HS-5 (cell line): ENCODE measurements around the gene IGFL3.
"Not testable (repeated sequence)": the region's sequence is repeated elsewhere in the genome, so short reads cannot be mapped to it uniquely, and the experiment has no call there.

Experiments used
- DNase-seq: peaks from one replicate; pipeline ENCODE4 v3.0.0-alpha.2; 2012; ENCODE audit warnings: low read depth

Gene IGFL3

DNA sequence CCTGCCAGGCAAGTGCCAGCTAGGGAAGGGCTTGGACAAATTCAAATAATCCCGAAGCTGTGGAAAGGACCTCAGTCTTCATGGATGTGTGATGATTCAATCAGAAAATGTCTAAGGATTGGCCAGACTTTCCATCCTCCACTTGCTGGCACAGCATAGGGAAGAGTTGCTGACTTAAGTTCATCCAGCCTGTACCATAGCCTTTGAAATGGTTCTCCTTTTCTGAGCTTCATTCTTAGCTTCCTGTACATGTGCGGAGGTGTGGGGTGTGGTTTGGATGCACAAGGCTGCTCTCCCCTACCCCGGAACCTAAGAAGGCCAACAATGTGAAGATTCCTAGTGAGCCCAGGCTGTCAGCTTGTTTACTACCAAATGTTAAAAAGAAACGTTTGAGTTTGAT, 959 bp upstream of the IGFL3 start:
- DNase-seq: no peak

DNA sequence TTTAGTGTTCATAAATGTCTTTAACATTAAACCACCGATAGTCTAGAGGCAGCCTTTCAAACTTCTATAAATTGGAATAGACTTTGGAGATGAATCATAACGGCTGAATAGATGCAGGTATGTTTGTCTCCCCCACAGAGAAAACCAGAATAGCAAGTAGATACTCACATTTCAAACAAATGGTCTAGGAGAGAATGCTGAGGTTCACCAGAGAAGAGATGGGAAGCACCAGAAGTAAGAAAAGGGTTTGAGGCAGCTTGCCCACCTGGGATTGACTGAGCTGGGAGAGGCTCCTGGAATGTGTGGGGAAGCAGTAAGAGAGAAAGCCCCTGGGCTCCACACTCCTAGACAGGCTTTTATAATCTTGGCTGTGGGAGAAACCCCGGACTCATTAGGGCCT, 6.4 kb downstream of the IGFL3 start:
- DNase-seq: no peak

DNA sequence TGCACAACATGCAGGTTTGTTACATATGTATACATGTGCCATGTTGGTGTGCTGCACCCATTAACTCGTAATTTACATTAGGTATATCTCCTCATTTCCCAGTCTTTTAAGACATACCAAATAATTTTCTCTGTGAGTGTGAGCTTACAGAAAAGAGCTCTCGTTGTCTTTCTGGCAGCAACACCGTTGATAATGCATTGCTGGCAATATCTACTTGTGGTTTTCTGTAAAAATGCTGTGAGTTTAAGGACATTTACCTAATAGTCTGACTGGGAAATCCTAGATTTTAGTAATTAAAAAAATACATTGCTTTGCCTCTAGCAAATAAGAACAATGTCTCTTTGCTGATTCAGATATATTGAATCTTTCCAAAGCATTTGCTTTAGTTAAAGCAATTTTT, 8.4 kb downstream of the IGFL3 start:
- DNase-seq: no peak

DNA sequence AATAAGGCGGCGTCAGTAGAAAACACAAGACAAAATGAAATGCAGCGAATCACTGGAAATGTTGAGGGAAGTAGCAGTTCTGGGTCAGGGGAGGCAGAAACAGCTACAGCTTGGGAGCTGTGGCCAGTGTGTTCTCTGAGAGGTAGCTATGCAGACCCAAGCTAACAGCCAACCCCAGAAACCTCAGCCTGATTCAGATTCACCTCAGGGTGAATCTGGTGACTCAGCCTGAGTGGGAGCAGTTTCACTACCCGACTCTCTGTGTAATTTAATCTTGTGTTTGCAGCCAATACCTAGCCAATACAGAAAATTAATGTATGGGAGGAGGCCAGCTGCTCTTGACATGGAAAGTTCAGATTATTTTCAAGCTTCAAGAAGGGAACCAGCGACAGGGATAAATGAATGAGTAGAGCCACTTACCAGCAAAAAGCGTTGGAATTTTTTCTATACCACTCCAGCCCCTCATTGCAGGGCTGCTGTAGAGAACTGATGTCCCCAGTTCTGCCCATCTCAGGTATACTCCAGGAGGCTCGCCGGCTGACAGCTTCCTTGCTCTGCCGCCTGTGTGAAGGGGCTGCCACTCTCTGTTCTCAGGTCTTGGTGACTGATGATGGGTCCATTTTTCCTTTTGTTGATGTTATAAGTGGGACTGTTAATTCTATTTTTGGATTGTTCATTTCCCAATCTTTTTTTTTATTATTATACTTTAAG, 8.9 kb downstream of the IGFL3 start:
- peak; percentile 39 for DNase-seq

GRCh38 chr19:46113726-46114125, 10.8 kb downstream of the IGFL3 start:
- DNase-seq: no peak

GRCh38 chr19:46112527-46112926, 12.0 kb downstream of the IGFL3 start:
- DNase-seq: no peak

GRCh38 chr19:46111376-46111775, 13.1 kb downstream of the IGFL3 start:
- DNase-seq: no peak

- no peak for DNase-seq
Observed at GRCh38 chr19:46109876-46110275, 14.6 kb downstream of the IGFL3 start.

DNA sequence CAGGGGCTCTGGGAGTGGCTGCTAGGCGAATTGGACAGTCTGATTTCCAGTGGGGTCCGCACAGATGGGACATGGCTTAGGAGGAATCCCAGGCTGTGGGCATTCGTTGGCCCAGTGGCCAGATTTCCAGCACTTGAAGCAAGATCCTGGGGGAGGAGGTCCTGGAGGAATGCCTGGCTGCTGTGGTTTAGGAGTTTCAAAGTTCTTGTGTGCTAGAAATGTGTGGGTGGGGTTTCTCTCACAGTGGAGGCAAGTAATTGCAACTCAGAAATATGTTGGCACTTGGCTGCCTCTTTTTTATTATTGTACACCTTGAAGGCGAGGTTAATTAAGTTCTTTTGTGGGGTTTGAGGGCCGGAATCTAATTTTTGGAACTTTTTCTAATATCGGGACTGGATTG, 17.1 kb downstream of the IGFL3 start:
- no peak for DNase-seq

GRCh38 chr19:46102333-46102732, 22.2 kb downstream of the IGFL3 start:
- not testable (repeated sequence) for DNase-seq

- no peak for DNase-seq
Observed at GRCh38 chr19:46101293-46101692, 23.2 kb downstream of the IGFL3 start.

GRCh38 chr19:46100344-46100743, 24.1 kb downstream of the IGFL3 start:
- DNase-seq: no peak

GRCh38 chr19:46090444-46090843, 34.0 kb downstream of the IGFL3 start:
- DNase-seq: no peak

DNA sequence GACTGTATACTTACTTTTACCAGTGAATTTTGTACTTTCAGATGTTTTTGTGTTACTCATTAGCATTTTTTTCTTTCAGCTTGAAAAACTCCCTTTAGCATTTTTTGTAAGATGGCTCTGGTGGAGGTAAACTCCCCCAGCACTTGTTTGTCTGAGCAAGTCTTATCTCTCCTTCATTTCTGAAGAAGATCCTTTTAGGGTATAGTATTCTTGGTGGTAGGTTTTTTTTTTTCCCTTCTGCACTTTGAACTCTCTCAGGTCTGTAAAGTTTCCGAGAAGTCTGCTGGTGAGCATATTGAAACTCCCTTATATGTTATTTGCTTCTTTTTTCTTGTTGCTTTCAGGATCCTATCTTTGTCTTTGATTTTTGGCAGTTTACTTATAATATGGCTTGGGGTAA, 35.1 kb downstream of the IGFL3 start:
- no peak for DNase-seq

DNA sequence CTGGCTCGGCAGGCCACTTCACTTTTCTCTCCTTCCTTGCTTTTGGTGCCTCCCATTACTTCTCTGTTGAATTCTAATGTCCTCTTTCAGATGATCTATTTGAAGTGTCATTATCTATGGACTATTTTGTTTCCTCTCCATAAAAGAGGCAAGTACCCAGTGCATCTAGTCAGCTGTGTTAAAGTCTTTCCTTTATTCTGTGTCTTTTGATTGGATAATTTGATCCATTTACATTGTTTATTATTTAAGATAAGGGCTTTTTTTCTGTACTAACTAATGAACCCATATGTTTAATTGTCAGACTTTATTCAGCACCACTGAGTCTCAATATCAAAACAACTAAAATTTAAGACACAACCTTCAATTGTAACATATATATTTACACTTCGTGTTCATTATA, 36.4 kb downstream of the IGFL3 start:
- no peak for DNase-seq

- DNase-seq: no peak
Observed at GRCh38 chr19:46085888-46086287, 38.6 kb downstream of the IGFL3 start.

DNA sequence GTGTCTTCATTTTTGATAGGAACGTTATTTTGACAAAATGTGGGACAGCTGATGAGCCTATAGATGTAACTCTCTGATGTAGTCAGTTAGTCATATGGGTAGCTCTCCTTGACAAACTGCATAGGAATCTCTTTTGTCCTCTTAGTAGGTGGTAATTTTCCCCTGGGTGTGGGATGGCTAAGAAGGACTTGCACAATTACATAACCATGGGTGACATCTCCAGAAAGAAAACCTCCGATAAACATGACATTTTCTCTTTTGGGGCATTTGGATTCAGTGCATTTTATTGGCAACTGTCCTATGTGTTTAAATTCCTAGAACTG, 41.8 kb downstream of the IGFL3 start:
- DNase-seq: no peak

- DNase-seq: no peak
Observed at GRCh38 chr19:46081928-46082727, 42.4 kb downstream of the IGFL3 start.

DNA sequence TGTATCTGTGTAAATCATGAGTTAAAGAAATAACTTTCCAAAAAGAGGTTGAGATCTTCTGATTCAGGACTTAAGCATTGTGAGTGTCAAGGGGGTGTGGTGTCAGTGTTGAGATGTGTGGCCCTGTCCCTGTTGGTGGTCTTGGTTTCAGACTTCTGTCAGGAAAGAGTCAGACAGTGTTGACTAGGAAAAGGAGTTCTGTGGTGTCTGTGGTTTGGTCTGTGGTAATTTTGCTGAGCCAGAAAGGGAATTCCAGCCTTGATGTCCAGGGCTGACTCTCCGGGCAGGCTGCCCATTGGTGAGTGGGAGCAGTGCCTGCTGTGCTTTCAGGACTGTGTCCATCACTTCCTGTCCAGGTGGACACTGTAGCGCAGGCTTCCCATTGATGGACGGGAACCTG, 43.9 kb downstream of the IGFL3 start:
- DNase-seq: peak; percentile 60

DNA sequence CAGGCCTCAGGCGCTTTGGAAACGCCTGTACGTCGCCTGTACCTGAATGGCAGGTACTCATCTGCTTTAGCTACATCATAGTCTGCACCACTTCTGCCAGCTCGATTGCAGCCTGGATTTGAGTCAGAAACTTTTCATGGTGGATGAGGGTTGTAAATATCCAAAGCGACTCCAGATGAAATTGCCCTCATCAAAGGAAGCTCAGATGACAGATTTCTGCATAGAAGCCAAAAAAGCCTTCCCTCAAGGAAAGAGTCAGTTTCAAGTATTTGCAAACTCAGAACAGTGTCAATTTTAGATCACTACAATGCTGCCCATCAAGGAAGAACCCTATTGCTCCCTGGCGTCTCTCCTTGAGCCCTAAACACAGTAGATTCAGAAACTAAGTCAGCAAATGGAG, 44.9 kb downstream of the IGFL3 start:
- no peak for DNase-seq

GRCh38 chr19:46078573-46079332, 45.7 kb downstream of the IGFL3 start:
- not testable (repeated sequence) for DNase-seq

GRCh38 chr19:46077815-46078167, 46.7 kb downstream of the IGFL3 start:
- DNase-seq: no peak
